Mesenchymal stem cell (in vitro differentiated cells and primary cell): ENCODE measurements around the gene NINL.

Experiments used
- DNase-seq: peaks from one replicate; pipeline ENCODE4 v3.0.0-alpha.2; 2013
- H2AFZ ChIP-seq: one replicate; pipeline ENCODE4 v1.6.1; 2013; ENCODE audit warnings: low read depth, mild to moderate bottlenecking, control low read depth, inconsistent platforms, low read length, moderate library complexity
- H2AK5ac ChIP-seq: 2 replicates; pipeline ENCODE4 v1.6.1; 2013; ENCODE audit warnings: low read length, moderate library complexity, mild to moderate bottlenecking, inconsistent platforms; ENCODE audit not compliant: severe bottlenecking
- H2BK120ac ChIP-seq: one replicate; pipeline ENCODE4 v1.6.1; 2013; ENCODE audit warnings: low read depth, mild to moderate bottlenecking, inconsistent platforms, low read length, moderate library complexity
- H2BK12ac ChIP-seq, 2 experiments: one replicate each; pipeline ENCODE4 v1.6.1; 2013; ENCODE audit warnings: inconsistent platforms in 2 of 2, low read length in 2 of 2, mild to moderate bottlenecking in 2 of 2, moderate library complexity in 2 of 2, control low read depth in 1 of 2
- H2BK15ac ChIP-seq: one replicate; pipeline ENCODE4 v1.6.1; 2013; ENCODE audit warnings: mild to moderate bottlenecking, low read depth, inconsistent platforms; ENCODE audit not compliant: poor library complexity, severe bottlenecking
- H2BK5ac ChIP-seq: 2 replicates; pipeline ENCODE4 v1.6.1; 2013; ENCODE audit warnings: low read depth, mild to moderate bottlenecking, low read length, control low read depth, inconsistent platforms; ENCODE audit not compliant: poor library complexity, severe bottlenecking
- H3K14ac ChIP-seq, 2 experiments: one replicate each; pipeline ENCODE4 v1.6.1; 2013; ENCODE audit warnings: inconsistent platforms in 2 of 2, low read length in 2 of 2, control low read depth in 1 of 2, mild to moderate bottlenecking in 1 of 2, moderate library complexity in 1 of 2
- H3K18ac ChIP-seq, 2 experiments: one replicate each; pipeline ENCODE4 v1.6.1; 2013; ENCODE audit warnings: inconsistent platforms in 2 of 2, low read length in 2 of 2, control low read depth in 1 of 2, low read depth in 1 of 2, mild to moderate bottlenecking in 1 of 2
- H3K23ac ChIP-seq, 2 experiments: one replicate each; pipeline ENCODE4 v1.6.1; 2013; ENCODE audit warnings: inconsistent platforms in 2 of 2, low read length in 2 of 2, mild to moderate bottlenecking in 2 of 2, moderate library complexity in 2 of 2, control low read depth in 1 of 2
- H3K27ac ChIP-seq: 2 replicates; pipeline ENCODE4 v1.5.1; 2013; ENCODE audit warnings: mild to moderate bottlenecking, moderate library complexity, low read length, control low read depth, inconsistent platforms; ENCODE audit not compliant: poor library complexity, severe bottlenecking
- H3K27me3 ChIP-seq, 2 experiments: 2 replicates each; pipeline versions ENCODE4 v1.6.1 to v1.7.0; 2013; ENCODE audit warnings: low read length in 2 of 2, mild to moderate bottlenecking in 2 of 2, moderate library complexity in 2 of 2, control low read depth in 1 of 2, inconsistent platforms in 1 of 2; ENCODE audit not compliant: control insufficient read depth in 1 of 2, insufficient read depth in 1 of 2
- H3K36me3 ChIP-seq, 2 experiments: 2 replicates each; pipeline versions ENCODE4 v1.6.1 to v1.7.0; 2013; ENCODE audit warnings: low read length in 2 of 2, control low read depth in 1 of 2, inconsistent platforms in 1 of 2, low read depth in 1 of 2, mild to moderate bottlenecking in 1 of 2; ENCODE audit not compliant: insufficient read depth in 2 of 2, control insufficient read depth in 1 of 2
- H3K4ac ChIP-seq, 2 experiments: one replicate each; pipeline ENCODE4 v1.6.1; 2013; ENCODE audit warnings: inconsistent platforms in 2 of 2, low read length in 2 of 2, mild to moderate bottlenecking in 2 of 2, moderate library complexity in 2 of 2, control low read depth in 1 of 2, low read depth in 1 of 2
- H3K4me1 ChIP-seq: 2 replicates; pipeline ENCODE4 v1.6.1; 2013; ENCODE audit warnings: low read depth, low read length, control low read depth; ENCODE audit not compliant: control insufficient read depth, insufficient read depth
- H3K4me2 ChIP-seq: 2 replicates; pipeline ENCODE4 v1.6.1; 2013; ENCODE audit warnings: low read length, mild to moderate bottlenecking, inconsistent platforms; ENCODE audit not compliant: poor library complexity, severe bottlenecking
- H3K4me3 ChIP-seq, 2 experiments: 2 replicates each; pipeline versions ENCODE4 v1.5.1 to v1.7.0; 2013; ENCODE audit warnings: low read length in 2 of 2, mild to moderate bottlenecking in 2 of 2, control low read depth in 1 of 2, low read depth in 1 of 2; ENCODE audit not compliant: insufficient read depth in 1 of 2
- H3K79me1 ChIP-seq: replicated peaks from 2 replicates; pipeline ENCODE4 v1.6.1; 2013; ENCODE audit warnings: mild to moderate bottlenecking, control low read depth, low read length, inconsistent platforms; ENCODE audit not compliant: poor library complexity, severe bottlenecking
- H3K9ac ChIP-seq: 2 replicates; pipeline ENCODE4 v1.7.0; 2013; ENCODE audit warnings: mild to moderate bottlenecking, low read length, moderate library complexity
- H3K9me3 ChIP-seq: 2 replicates; pipeline ENCODE4 v1.7.0; 2013; ENCODE audit warnings: mild to moderate bottlenecking, low read length; ENCODE audit not compliant: control insufficient read depth
- H4K8ac ChIP-seq: one replicate; pipeline ENCODE4 v1.6.1; 2013; ENCODE audit warnings: inconsistent platforms, mild to moderate bottlenecking, low read length, moderate library complexity
- H4K91ac ChIP-seq: one replicate; pipeline ENCODE4 v1.6.1; 2013; ENCODE audit warnings: mild to moderate bottlenecking, low read length, inconsistent platforms
- WGBS: methylation state at CpG from one replicate; pipeline ENCODE4 v1.1.7; 2013; ENCODE audit warnings: mixed read lengths; 5-methylcytosine and 5-hydroxymethylcytosine counted together

NINL gene

GRCh38 chr20:25533920-25534700 is 51.2 kb downstream of the NINL start:
- Histone ChIP-seq H2BK120ac (no peak overlapping the region), H3K27ac (no peak overlapping the region), H3K4me2 (no peak overlapping the region), H3K4ac (no peak overlapping the region), H3K14ac (no peak overlapping the region), H3K4me3 (no peak overlapping the region), H2BK12ac (no peak overlapping the region), H3K79me1 (peaks cover 47% of the 10 kb centered on the region), H4K91ac (no peak overlapping the region), H3K9me3 (no peaks in the 10 kb centered on the region), H3K36me3 (peaks cover 0 to 14% of the 10 kb centered on the region in 2 experiments), H3K18ac (no peak overlapping the region), H4K8ac (no peak overlapping the region), H2BK15ac (no peak overlapping the region), H3K27me3 (no peaks in the 10 kb centered on the region), H3K23ac (no peak overlapping the region), H2AFZ (no peak overlapping the region), H2AK5ac (no peak overlapping the region), H3K4me1 (peaks cover 9% of the 10 kb centered on the region), H2BK5ac (no peak overlapping the region), H3K9ac (no peak overlapping the region)
- 92% methylated on average over 2 of the region's 4 CpGs for WGBS
- DNase-seq, result no peak

GRCh38 chr20:25532971-25533391 is 52.4 kb downstream of the NINL start:
- Histone ChIP-seq H2BK12ac (no peak overlapping the region), H3K23ac (no peak overlapping the region), H2BK120ac (no peak overlapping the region), H4K91ac (no peak overlapping the region), H3K27me3 (no peaks in the 10 kb centered on the region), H3K27ac (no peak overlapping the region), H2BK5ac (no peak overlapping the region), H3K36me3 (peaks cover 0 to 12% of the 10 kb centered on the region in 2 experiments), H3K4me3 (peak overlapping the region in 1 of 2 experiments; percentile 31), H2AK5ac (no peak overlapping the region), H3K9me3 (no peaks in the 10 kb centered on the region), H3K14ac (no peak overlapping the region), H3K4ac (no peak overlapping the region), H3K4me1 (peaks cover 2% of the 10 kb centered on the region), H2AFZ (no peak overlapping the region), H3K4me2 (no peak overlapping the region), H3K18ac (no peak overlapping the region), H3K9ac (peak overlapping the region; percentile 74), H3K79me1 (peaks cover 36% of the 10 kb centered on the region), H4K8ac (no peak overlapping the region), H2BK15ac (no peak overlapping the region)
- DNase-seq, result no peak
- 82% methylated on average over 11 of the region's 11 CpGs for WGBS

- H2BK12ac ChIP-seq, result no peak overlapping the region
- H2AFZ ChIP-seq, result no peak overlapping the region
- H2BK5ac ChIP-seq, result no peak overlapping the region
- H4K91ac ChIP-seq, result no peak overlapping the region
- no peak overlapping the region for H3K18ac ChIP-seq
- H3K27ac ChIP-seq, result no peak overlapping the region
- H3K36me3 ChIP-seq, result peaks cover 0 to 5% of the 10 kb centered on the region in 2 experiments
- no peak overlapping the region for H4K8ac ChIP-seq
- whole genome bisulfite sequencing, result 92% methylated on average over 12 of the region's 12 CpGs
- no peaks in the 10 kb centered on the region for H3K9me3 ChIP-seq
- no peak overlapping the region for H3K4me3 ChIP-seq
- H3K79me1 ChIP-seq, result peaks cover 29% of the 10 kb centered on the region
- no peaks in the 10 kb centered on the region for H3K27me3 ChIP-seq
- H3K9ac ChIP-seq, result no peak overlapping the region
- H2BK15ac ChIP-seq, result no peak overlapping the region
- no peak for DNase-seq
- no peak overlapping the region for H3K23ac ChIP-seq
- no peak overlapping the region for H3K4me2 ChIP-seq
- no peak overlapping the region for H3K14ac ChIP-seq
- no peak overlapping the region for H3K4ac ChIP-seq
- no peak overlapping the region for H2BK120ac ChIP-seq
- H3K4me1 ChIP-seq, result peaks cover 2% of the 10 kb centered on the region
- no peak overlapping the region for H2AK5ac ChIP-seq
These were observed 53.1 kb downstream of the NINL start for GRCh38 chr20:25532015-25532751.

- Histone ChIP-seq H3K79me1 (peaks cover 23% of the 10 kb centered on the region), H2AFZ (no peak overlapping the region), H4K91ac (no peak overlapping the region), H2AK5ac (no peak overlapping the region), H3K4ac (no peak overlapping the region), H3K14ac (no peak overlapping the region), H3K27ac (no peak overlapping the region), H3K4me2 (no peak overlapping the region), H3K27me3 (no peaks in the 10 kb centered on the region), H3K36me3 (peaks cover 1 to 5% of the 10 kb centered on the region in 2 experiments), H3K4me3 (no peak overlapping the region), H2BK5ac (no peak overlapping the region), H3K9me3 (no peaks in the 10 kb centered on the region), H2BK120ac (no peak overlapping the region), H4K8ac (no peak overlapping the region), H2BK15ac (no peak overlapping the region), H3K18ac (no peak overlapping the region), H3K4me1 (peaks cover 12% of the 10 kb centered on the region), H3K9ac (no peak overlapping the region), H2BK12ac (no peak overlapping the region), H3K23ac (no peak overlapping the region)
- DNase-seq, result no peak
- 96% methylated on average over 5 of the region's 9 CpGs for WGBS
These were observed 55.9 kb downstream of the NINL start for GRCh38 chr20:25529295-25529951.
